Suprapubic skin (tissue), 4 donors: ENCODE measurements around the gene CBX6.

Experiments
- CTCF ChIP-seq, 2 donors: fragments of 200-600 bp in 1 of 2; fragments of 450-650 bp in 1 of 2; sonication (generic) in 1 of 2; IDR thresholded peaks; one replicate each; pipeline ENCODE4 v1.5.1; 2016 to 2019; ENCODE audit warnings: antibody characterized with exemption in 2 of 2, mild to moderate bottlenecking in 1 of 2, moderate library complexity in 1 of 2
- EP300 ChIP-seq: sonication (generic); formaldehyde crosslinking; IDR thresholded peaks from one replicate; pipeline ENCODE4 v1.6.1; 2017; ENCODE audit warnings: antibody characterized with exemption
- POLR2A ChIP-seq, 2 donors: fragments of 450-650 bp; IDR thresholded peaks; one replicate each; pipeline ENCODE4 v1.6.1; 2017; ENCODE audit warnings: antibody characterized with exemption in 2 of 2, mild to moderate bottlenecking in 2 of 2, moderate library complexity in 2 of 2
- POLR2AphosphoS5 ChIP-seq, 3 donors: sonication (generic); formaldehyde crosslinking; IDR thresholded peaks; one replicate each; pipeline ENCODE4 v1.6.1; 2017; ENCODE audit warnings: antibody characterized with exemption in 3 of 3

GRCh38 chr22:38864361-38865191 lies 7.4 kb downstream of the CBX6 start:
- no peak for TF ChIP-seq EP300
- TF ChIP-seq CTCF (IDR thresholded peaks at IDR 0.05), result no peak
- no peak for TF ChIP-seq POLR2A (IDR thresholded peaks at IDR 0.05)
- TF ChIP-seq POLR2AphosphoS5 (IDR thresholded peaks at IDR 0.05), result no peak
